Endothelial cell of umbilical vein (primary cell): Measurements from ENCODE around the gene GPR101.

Source experiments
- CTCF ChIP-seq, 2 donors: IDR thresholded peaks; 1 replicate in 1 of 2; 2 replicates in 1 of 2; pipeline ENCODE4 v1.5.1; 2011; ENCODE audit warnings: low read length in 2 of 2, mild to moderate bottlenecking in 2 of 2, moderate library complexity in 2 of 2, control low read depth in 1 of 2, inconsistent platforms in 1 of 2, low read depth in 1 of 2; ENCODE audit not compliant: insufficient read depth in 1 of 2; ENCODE audit errors: extremely low read depth in 1 of 2
- EZH2 ChIP-seq: IDR thresholded peaks from 2 replicates; pipeline ENCODE4 v1.6.1; 2012; ENCODE audit warnings: borderline replicate concordance, low read depth, mild to moderate bottlenecking, moderate library complexity, low read length, inconsistent platforms; ENCODE audit not compliant: severe bottlenecking
- FOS ChIP-seq: IDR thresholded peaks from 2 replicates; pipeline ENCODE4 v1.6.1; 2011; ENCODE audit warnings: mild to moderate bottlenecking, low read length, moderate library complexity, borderline replicate concordance; ENCODE audit not compliant: insufficient read depth
- GATA2 ChIP-seq: IDR thresholded peaks from 2 replicates; pipeline ENCODE4 v1.7.0; 2011; ENCODE audit warnings: low read depth, mild to moderate bottlenecking, moderate library complexity, mixed read lengths, low read length; ENCODE audit not compliant: insufficient read length, insufficient read depth
- JUN ChIP-seq: IDR thresholded peaks from 2 replicates; pipeline ENCODE4 v1.6.1; 2011; ENCODE audit warnings: borderline replicate concordance, low read depth; ENCODE audit not compliant: insufficient read length, insufficient read depth
- MAX ChIP-seq: IDR thresholded peaks from 2 replicates; pipeline ENCODE4 v1.6.1; 2011; ENCODE audit not compliant: insufficient read depth, insufficient read length
- MYC ChIP-seq: IDR thresholded peaks from one replicate; pipeline ENCODE4 v1.6.1; 2011; ENCODE audit warnings: mild to moderate bottlenecking, low read depth, low read length
- POLR2A ChIP-seq: IDR thresholded peaks from 2 replicates; pipeline ENCODE4 v1.6.1; 2012; ENCODE audit warnings: low read depth, mild to moderate bottlenecking, control low read depth, low read length
- POLR2AphosphoS5 ChIP-seq: IDR thresholded peaks from 2 replicates; pipeline ENCODE4 v1.6.1; 2012; ENCODE audit warnings: low read depth, mild to moderate bottlenecking, control low read depth, low read length, moderate library complexity; ENCODE audit not compliant: insufficient read depth

GRCh38 chrX:137025930-137026329 is 7.9 kb downstream of the GPR101 start:
- TF ChIP-seq CTCF (IDR thresholded peaks at IDR 0.05; ENCODE audit: extremely low read depth in 1 of 2, insufficient read depth in 1 of 2, low read depth in 1 of 2, low read length in 2 of 2) (no peak), EZH2 (no peak), POLR2A (no peak), MYC (no peak), FOS (no peak), GATA2 (no peak), JUN (no peak), MAX (no peak), POLR2AphosphoS5 (no peak)
